Measurements from ENCODE around the gene AK3. TPM values are rescaled to one million over a fixed set of nuclear protein-coding genes. Genes with fewer than 3 reads are reported as not detected.
A peak's percentile ranks its signal among the peaks of the same experiment; 100 is the strongest.
"Not testable (repeated sequence)": the region's sequence is repeated elsewhere in the genome, so short reads cannot be mapped to it uniquely, and the experiment has no call there.

The AK3 gene
- total RNA-seq, 1 experiment from 2014 or later = 79.2 TPM

DNA sequence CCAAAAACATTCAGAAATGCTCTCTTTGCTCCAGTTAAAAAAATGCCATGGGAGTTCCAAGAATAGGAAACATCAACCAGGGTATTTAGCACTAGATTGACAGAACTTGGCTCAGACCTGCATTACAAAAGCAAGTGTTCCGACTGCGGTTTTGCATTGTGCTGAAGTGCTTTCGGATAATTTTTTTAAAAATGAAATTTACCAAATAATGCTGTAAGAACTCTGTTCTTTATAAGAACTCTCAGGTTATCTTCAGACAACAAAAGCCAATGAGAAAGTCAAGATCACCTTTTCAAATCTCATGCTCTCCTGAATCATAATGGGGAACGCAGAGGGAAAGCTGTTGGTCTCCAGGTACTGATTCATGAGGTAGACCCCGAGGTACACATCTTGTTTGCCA, 79.4 kb downstream of the AK3 start:
- no peak for TF ChIP-seq EZH2 (IDR thresholded peaks at IDR 0.05; ENCODE audit: low read length, unreplicated experiment)
- TF ChIP-seq, protein P1, sequence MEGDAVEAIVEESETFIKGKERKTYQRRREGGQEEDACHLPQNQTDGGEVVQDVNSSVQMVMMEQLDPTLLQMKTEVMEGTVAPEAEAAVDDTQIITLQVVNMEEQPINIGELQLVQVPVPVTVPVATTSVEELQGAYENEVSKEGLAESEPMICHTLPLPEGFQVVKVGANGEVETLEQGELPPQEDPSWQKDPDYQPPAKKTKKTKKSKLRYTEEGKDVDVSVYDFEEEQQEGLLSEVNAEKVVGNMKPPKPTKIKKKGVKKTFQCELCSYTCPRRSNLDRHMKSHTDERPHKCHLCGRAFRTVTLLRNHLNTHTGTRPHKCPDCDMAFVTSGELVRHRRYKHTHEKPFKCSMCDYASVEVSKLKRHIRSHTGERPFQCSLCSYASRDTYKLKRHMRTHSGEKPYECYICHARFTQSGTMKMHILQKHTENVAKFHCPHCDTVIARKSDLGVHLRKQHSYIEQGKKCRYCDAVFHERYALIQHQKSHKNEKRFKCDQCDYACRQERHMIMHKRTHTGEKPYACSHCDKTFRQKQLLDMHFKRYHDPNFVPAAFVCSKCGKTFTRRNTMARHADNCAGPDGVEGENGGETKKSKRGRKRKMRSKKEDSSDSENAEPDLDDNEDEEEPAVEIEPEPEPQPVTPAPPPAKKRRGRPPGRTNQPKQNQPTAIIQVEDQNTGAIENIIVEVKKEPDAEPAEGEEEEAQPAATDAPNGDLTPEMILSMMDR (conservative IDR thresholded peaks at IDR 0.05; ENCODE audit: low read depth, low read length) = no peak
- no peak for TF ChIP-seq EZH2phosphoT487 (IDR thresholded peaks at IDR 0.05; ENCODE audit: borderline replicate concordance, low read length)
- Histone ChIP-seq H3F3A (ENCODE audit: low read length, unreplicated experiment) (no peaks in the 10 kb centered on the region), H4K20me1 (ENCODE audit: low read length) (peaks cover 4% of the 10 kb centered on the region; the same call in 1 of the 2 replicates), H3K4me1 (ENCODE audit: insufficient read depth, low read length) (peaks cover 52% of the 10 kb centered on the region), H2AFZ (ENCODE audit: low read length) (peak overlapping the region; percentile 85), H3K79me2 (ENCODE audit: low read length) (peaks cover 36% of the 10 kb centered on the region), H3K4me2 (ENCODE audit: low read length) (peak overlapping the region; percentile 91), H3K9ac (ENCODE audit: low read length) (no peak overlapping the region), H3K27ac (ENCODE audit: low read length) (no peak overlapping the region), H3K4me3 (ENCODE audit: low read length) (peak overlapping the region; percentile 92), H3K9me3 (ENCODE audit: low read length) (no peaks in the 10 kb centered on the region), H3K36me3 (ENCODE audit: low read depth, low read length) (no peaks in the 10 kb centered on the region), H3K9me2 (replicated peaks; ENCODE audit: low read length) (no peaks in the 10 kb centered on the region), H3K27me3 (ENCODE audit: low read length) (no peaks in the 10 kb centered on the region)
- intact Hi-C loops (cut with micrococcal nuclease) = loop anchor here (1.0 to 5.0 kb wide), 4 partner anchors 18 to 169 kb away; partner anchors contain the start of genes AK3, CDC37L1 and SLC1A1
- DNase-seq (no peak), ATAC-seq (no peak)
- no TSS peak for BruUV-seq (replicated peaks)
- ChIA-PET CTCF (no interaction called here), POLR2A (ENCODE audit: unreplicated experiment) (interaction anchor here (0.8 kb wide), 1 partner anchor 48 kb away, joined by 5 read pairs; no protein-coding TSS in a partner anchor)

DNA sequence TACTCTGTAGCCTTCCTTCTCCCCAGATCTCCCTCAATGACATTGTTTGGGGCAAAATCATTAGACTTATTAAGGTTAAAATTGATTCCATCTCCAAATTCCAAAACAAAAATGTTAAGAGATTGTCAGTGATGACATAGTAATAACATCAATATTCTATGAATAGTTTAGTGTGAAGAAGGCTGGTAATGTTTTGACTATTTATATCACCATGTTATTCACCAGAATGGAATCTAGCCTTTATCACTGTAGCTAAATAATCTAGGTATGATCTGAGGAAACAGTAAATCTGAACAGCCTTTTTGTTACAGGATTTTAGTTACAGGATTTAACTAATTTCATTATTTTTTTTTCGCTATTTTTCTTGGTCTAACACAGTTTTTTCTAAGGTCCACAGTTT, 79.8 kb downstream of the AK3 start:
- no peaks in the 10 kb centered on the region for H3K9me2 ChIP-seq (replicated peaks; ENCODE audit: low read length)
- peak overlapping the region; percentile 92; the same call in 1 of the 2 replicates for H3K4me3 ChIP-seq (ENCODE audit: low read length)
- TF ChIP-seq EZH2phosphoT487 (IDR thresholded peaks at IDR 0.05; ENCODE audit: borderline replicate concordance, low read length) (no peak), EZH2 (IDR thresholded peaks at IDR 0.05; ENCODE audit: low read length, unreplicated experiment) (no peak)
- TF ChIP-seq, protein P1 (conservative IDR thresholded peaks at IDR 0.05; ENCODE audit: low read depth, low read length) = no peak
- ATAC-seq = no peak
- no peak overlapping the region for H3K27ac ChIP-seq (ENCODE audit: low read length)
- H3K9ac ChIP-seq (ENCODE audit: low read length) = no peak overlapping the region
- H3K4me2 ChIP-seq (ENCODE audit: low read length) = peak overlapping the region; percentile 91
- no peaks in the 10 kb centered on the region for H3F3A ChIP-seq (ENCODE audit: low read length, unreplicated experiment)
- CTCF ChIA-PET = no interaction called here
- H3K4me1 ChIP-seq (ENCODE audit: insufficient read depth, low read length) = peaks cover 51% of the 10 kb centered on the region
- peaks cover 4% of the 10 kb centered on the region; the same call in 1 of the 2 replicates for H4K20me1 ChIP-seq (ENCODE audit: low read length)
- peaks cover 36% of the 10 kb centered on the region for H3K79me2 ChIP-seq (ENCODE audit: low read length)
- POLR2A ChIA-PET (ENCODE audit: unreplicated experiment) = interaction anchor here (0.8 kb wide), 1 partner anchor 48 kb away, joined by 5 read pairs; no protein-coding TSS in a partner anchor
- H3K9me3 ChIP-seq (ENCODE audit: low read length) = no peaks in the 10 kb centered on the region
- no TSS peak for BruUV-seq (replicated peaks)
- H2AFZ ChIP-seq (ENCODE audit: low read length) = no peak overlapping the region
- H3K27me3 ChIP-seq (ENCODE audit: low read length) = no peaks in the 10 kb centered on the region
- no peaks in the 10 kb centered on the region for H3K36me3 ChIP-seq (ENCODE audit: low read depth, low read length)
- intact Hi-C loops (cut with micrococcal nuclease) = loop anchor here (1.0 to 5.0 kb wide), 3 partner anchors 57 to 169 kb away; partner anchors contain the start of genes AK3 and SLC1A1
- DNase-seq = peak; percentile 42

DNA sequence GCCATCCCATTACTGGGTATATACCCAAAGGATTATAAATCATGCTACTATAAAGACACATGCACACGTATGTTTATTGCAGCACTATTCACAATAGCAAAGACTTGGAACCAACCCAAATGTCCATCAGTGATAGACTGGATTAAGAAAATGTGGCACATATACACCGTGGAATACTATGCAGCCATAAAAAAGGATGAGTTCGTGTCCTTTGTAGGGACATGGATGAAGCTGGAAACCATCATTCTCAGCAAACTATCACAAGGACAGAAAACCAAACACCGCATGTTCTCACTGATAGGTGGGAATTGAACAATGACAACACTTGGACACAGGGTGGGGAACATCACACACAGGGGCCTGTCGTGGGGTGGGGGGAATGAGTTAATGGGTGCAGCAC, 80.3 kb downstream of the AK3 start:
- POLR2A ChIA-PET (ENCODE audit: unreplicated experiment) = interaction anchor here (0.8 kb wide), 1 partner anchor 49 kb away, joined by 5 read pairs; no protein-coding TSS in a partner anchor
- H3K27ac ChIP-seq (ENCODE audit: low read length); CTCF ChIA-PET; H4K20me1 ChIP-seq (ENCODE audit: low read length); H3K9me2 ChIP-seq (replicated peaks; ENCODE audit: low read length); H3K9ac ChIP-seq (ENCODE audit: low read length); H3F3A ChIP-seq (ENCODE audit: low read length, unreplicated experiment); H3K4me3 ChIP-seq (ENCODE audit: low read length); H2AFZ ChIP-seq (ENCODE audit: low read length); H3K4me2 ChIP-seq (ENCODE audit: low read length); H3K36me3 ChIP-seq (ENCODE audit: low read depth, low read length); H3K27me3 ChIP-seq (ENCODE audit: low read length); BruUV-seq (replicated peaks); H3K9me3 ChIP-seq (ENCODE audit: low read length); ATAC-seq; DNase-seq: not testable (repeated sequence)
- intact Hi-C loops (cut with micrococcal nuclease) = loop anchor here (1.0 to 5.0 kb wide), 3 partner anchors 56 to 168 kb away; partner anchors contain the start of genes AK3 and SLC1A1
- Histone ChIP-seq H3K4me1 (ENCODE audit: insufficient read depth, low read length) (peaks cover 46% of the 10 kb centered on the region), H3K79me2 (ENCODE audit: low read length) (peaks cover 34% of the 10 kb centered on the region)

Other genes with a start within 250 kb of the AK3 start
- 3.6 and 4.0 TPM in 2 replicates for gene PLPP6, start 78.9 kb downstream of the AK3 start, total RNA-seq (2014; rRNA removed)
- 1.4 TPM in 1 of 2 replicates, not detected in the other for gene SPATA6L, start 74.7 kb downstream of the AK3 start, total RNA-seq (2014; rRNA removed)
- 5.1 and 7.8 TPM in 2 replicates for gene CDC37L1, start 61.6 kb downstream of the AK3 start, total RNA-seq (2014; rRNA removed)
- gene RCL1, start 51.7 kb upstream of the AK3 start, total RNA-seq (2014; rRNA removed) = 52.2 and 61.5 TPM in 2 replicates
- gene JAK2, start 244.1 kb upstream of the AK3 start, total RNA-seq (2014; rRNA removed) = 9.9 and 11.2 TPM in 2 replicates